ENCODE data around the gene GJA3.

GRCh38 chr13:20190076-20190475, 29.2 kb upstream of the GJA3 start:
- no peak for TF ChIP-seq POLR2A (IDR thresholded peaks at IDR 0.05)
- TF ChIP-seq CTCF (IDR thresholded peaks at IDR 0.05), result no peak
- TF ChIP-seq EP300 (IDR thresholded peaks at IDR 0.05), result no peak

Measured in ovary (tissue), 3 donors.